Neural progenitor cell (in vitro differentiated cells): ENCODE measurements around the gene ERBB4. TPM values are rescaled to one million over a fixed set of nuclear protein-coding genes. Genes with fewer than 3 reads are reported as not detected.
A peak's percentile ranks its signal among the peaks of the same experiment; 100 is the strongest.

ENCODE experiments used
- DNase-seq: peaks from one replicate; pipeline ENCODE4 v3.0.0-alpha.2; 2016; ENCODE audit warnings: low spot score
- H2AFZ ChIP-seq: fragments of 200-600 bp; sonication (generic); replicated peaks from 2 replicates; pipeline ENCODE4 v1.6.1; 2016; ENCODE audit warnings: antibody characterized with exemption
- H3F3A ChIP-seq: fragments of 200-600 bp; sonication (generic); 2 replicates; pipeline ENCODE4 v1.6.1; 2016; ENCODE audit warnings: antibody characterized with exemption, low read depth
- H3K27ac ChIP-seq: fragments of 200-600 bp; sonication (generic); 2 replicates; pipeline ENCODE4 v1.5.1; 2016; ENCODE audit warnings: mild to moderate bottlenecking
- H3K27me3 ChIP-seq: fragments of 200-600 bp; sonication (generic); 2 replicates; pipeline ENCODE4 v1.6.1; 2016; ENCODE audit warnings: mild to moderate bottlenecking, moderate library complexity
- H3K36me3 ChIP-seq: fragments of 200-600 bp; sonication (generic); 2 replicates; pipeline ENCODE4 v1.5.1; 2016
- H3K4me1 ChIP-seq: fragments of 200-600 bp; sonication (generic); 2 replicates; pipeline ENCODE4 v1.6.1; 2016; ENCODE audit warnings: mixed run types
- H3K4me2 ChIP-seq: fragments of 200-600 bp; sonication (generic); 2 replicates; pipeline ENCODE4 v1.6.1; 2016
- H3K4me3 ChIP-seq: fragments of 200-600 bp; sonication (generic); 2 replicates; pipeline ENCODE4 v1.5.1; 2016
- H3K79me2 ChIP-seq: fragments of 200-600 bp; sonication (generic); 2 replicates; pipeline ENCODE4 v1.6.1; 2016; ENCODE audit warnings: low read depth
- H3K9ac ChIP-seq: fragments of 200-600 bp; sonication (generic); 2 replicates; pipeline ENCODE4 v1.6.1; 2016
- H3K9me3 ChIP-seq: fragments of 200-600 bp; sonication (generic); 2 replicates; pipeline ENCODE4 v1.5.1; 2016; ENCODE audit warnings: low read depth
- H4K20me1 ChIP-seq: fragments of 200-600 bp; sonication (generic); 2 replicates; pipeline ENCODE4 v1.6.1; 2016; ENCODE audit warnings: low read depth
- H3K27ac Mint-ChIP-seq: 3 replicates; pipeline ENCODE4 v1.8.0; 2021; ENCODE audit warnings: mixed read lengths
- H3K27me3 Mint-ChIP-seq: 2 replicates; pipeline ENCODE4 v1.8.0; 2022; ENCODE audit warnings: low read depth, mild to moderate bottlenecking, inconsistent platforms, moderate library complexity, mixed read lengths; ENCODE audit not compliant: insufficient read depth
- H3K36me3 Mint-ChIP-seq: 3 replicates; pipeline ENCODE4 v1.8.0; 2021; ENCODE audit warnings: mixed read lengths
- H3K4me1 Mint-ChIP-seq: 3 replicates; pipeline ENCODE4 v1.8.0; 2021; ENCODE audit warnings: mixed read lengths
- H3K4me3 Mint-ChIP-seq: 3 replicates; pipeline ENCODE4 v1.8.0; 2021; ENCODE audit warnings: mild to moderate bottlenecking, moderate library complexity, mixed read lengths
- H3K9me3 Mint-ChIP-seq: 3 replicates; pipeline ENCODE4 v1.8.0; 2020; ENCODE audit warnings: mixed read lengths
- EZH2 ChIP-seq: fragments of 200-600 bp; sonication (generic); IDR thresholded peaks from 2 replicates; pipeline ENCODE4 v1.6.1; 2017; ENCODE audit warnings: antibody characterized with exemption, mild to moderate bottlenecking, moderate library complexity
- EZH2phosphoT487 ChIP-seq: fragments of 200-600 bp; sonication (generic); IDR thresholded peaks from 2 replicates; pipeline ENCODE4 v1.6.1; 2017; ENCODE audit warnings: antibody characterized with exemption
- total RNA-seq: library from RNA; depleted of rRNA; stranded (reverse); fragments of >200 nt; gene quantifications from 2 replicates; pipeline ENCODE4 v1.2.3, GENCODE V29; 2015; ENCODE audit warnings: low replicate concordance
- TF ChIP-seq, protein P1 (sequence below): fragments of 200-600 bp; sonication (generic); IDR thresholded peaks from 2 replicates; pipeline ENCODE4 v1.5.1; 2017; ENCODE audit warnings: antibody characterized with exemption, mild to moderate bottlenecking

Gene ERBB4
- total RNA-seq, 1 donor from 2014 or later: 1.5 TPM

GRCh38 chr2:211631503-211631902 is 907.1 kb downstream of the ERBB4 start:
- H3K36me3 Mint-ChIP-seq: peaks cover 27% of the 10 kb centered on the region

GRCh38 chr2:211623096-211623495 is 915.5 kb downstream of the ERBB4 start:
- Mint-ChIP-seq H3K4me1 (peaks cover 5% of the 10 kb centered on the region), H3K27ac (no peak overlapping the region), H3K36me3 (peaks cover 31% of the 10 kb centered on the region), H3K27me3 (no peaks in the 10 kb centered on the region), H3K4me3 (no peak overlapping the region), H3K9me3 (peaks cover 10% of the 10 kb centered on the region)
- H4K20me1 ChIP-seq: no peaks in the 10 kb centered on the region
- DNase-seq: no peak
- H2AFZ ChIP-seq: no peak overlapping the region
- TF ChIP-seq EZH2phosphoT487: no peak
- TF ChIP-seq, protein P1, sequence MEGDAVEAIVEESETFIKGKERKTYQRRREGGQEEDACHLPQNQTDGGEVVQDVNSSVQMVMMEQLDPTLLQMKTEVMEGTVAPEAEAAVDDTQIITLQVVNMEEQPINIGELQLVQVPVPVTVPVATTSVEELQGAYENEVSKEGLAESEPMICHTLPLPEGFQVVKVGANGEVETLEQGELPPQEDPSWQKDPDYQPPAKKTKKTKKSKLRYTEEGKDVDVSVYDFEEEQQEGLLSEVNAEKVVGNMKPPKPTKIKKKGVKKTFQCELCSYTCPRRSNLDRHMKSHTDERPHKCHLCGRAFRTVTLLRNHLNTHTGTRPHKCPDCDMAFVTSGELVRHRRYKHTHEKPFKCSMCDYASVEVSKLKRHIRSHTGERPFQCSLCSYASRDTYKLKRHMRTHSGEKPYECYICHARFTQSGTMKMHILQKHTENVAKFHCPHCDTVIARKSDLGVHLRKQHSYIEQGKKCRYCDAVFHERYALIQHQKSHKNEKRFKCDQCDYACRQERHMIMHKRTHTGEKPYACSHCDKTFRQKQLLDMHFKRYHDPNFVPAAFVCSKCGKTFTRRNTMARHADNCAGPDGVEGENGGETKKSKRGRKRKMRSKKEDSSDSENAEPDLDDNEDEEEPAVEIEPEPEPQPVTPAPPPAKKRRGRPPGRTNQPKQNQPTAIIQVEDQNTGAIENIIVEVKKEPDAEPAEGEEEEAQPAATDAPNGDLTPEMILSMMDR: no peak
- no peak for TF ChIP-seq EZH2
- H3K9ac ChIP-seq: no peak overlapping the region
- no peak overlapping the region for H3K27ac ChIP-seq
- H3K4me3 ChIP-seq: no peak overlapping the region
- H3K79me2 ChIP-seq: no peaks in the 10 kb centered on the region
- H3K4me1 ChIP-seq: no peaks in the 10 kb centered on the region
- no peaks in the 10 kb centered on the region for H3K9me3 ChIP-seq
- H3F3A ChIP-seq: no peaks in the 10 kb centered on the region
- H3K27me3 ChIP-seq: no peaks in the 10 kb centered on the region
- no peaks in the 10 kb centered on the region for H3K36me3 ChIP-seq
- H3K4me2 ChIP-seq: no peak overlapping the region

More at GRCh38 chr2:211631503-211631902, 907.1 kb downstream of the ERBB4 start:
- Mint-ChIP-seq H3K4me3 (no peak overlapping the region), H3K4me1 (no peaks in the 10 kb centered on the region), H3K9me3 (peaks cover 26% of the 10 kb centered on the region), H3K27ac (no peak overlapping the region), H3K27me3 (no peaks in the 10 kb centered on the region)
- Histone ChIP-seq H3K4me3 (no peak overlapping the region), H3F3A (no peaks in the 10 kb centered on the region), H2AFZ (peak overlapping the region; percentile 10), H4K20me1 (no peaks in the 10 kb centered on the region), H3K9ac (no peak overlapping the region), H3K27me3 (no peaks in the 10 kb centered on the region), H3K36me3 (no peaks in the 10 kb centered on the region), H3K9me3 (no peaks in the 10 kb centered on the region), H3K27ac (no peak overlapping the region), H3K4me1 (no peaks in the 10 kb centered on the region), H3K79me2 (no peaks in the 10 kb centered on the region), H3K4me2 (no peak overlapping the region)
- no peak for DNase-seq
- no peak for TF ChIP-seq EZH2
- no peak for TF ChIP-seq EZH2phosphoT487
- TF ChIP-seq, protein P1: no peak

DNA sequence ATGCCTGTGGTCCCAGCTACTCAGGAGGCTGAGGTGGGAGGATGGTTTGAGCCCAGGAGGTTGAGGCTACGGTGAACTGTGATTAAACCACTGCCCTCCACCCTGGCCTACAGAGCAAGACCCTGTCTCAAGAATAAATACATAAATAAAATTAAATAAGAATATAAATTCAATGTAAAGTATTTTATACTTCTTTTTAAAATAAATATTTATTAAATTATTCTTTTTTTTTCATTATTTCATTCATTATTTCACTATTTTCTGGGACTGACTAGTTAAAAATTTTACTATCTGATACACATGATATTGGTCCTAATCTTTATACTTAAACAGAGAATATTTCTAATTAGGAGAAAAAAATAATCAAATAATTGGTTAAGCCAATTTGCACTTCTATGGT is 917.6 kb downstream of the ERBB4 start:
- Histone ChIP-seq H2AFZ (no peak overlapping the region), H3K27ac (no peak overlapping the region), H3K27me3 (no peaks in the 10 kb centered on the region), H3K4me1 (no peaks in the 10 kb centered on the region), H3F3A (no peaks in the 10 kb centered on the region), H4K20me1 (no peaks in the 10 kb centered on the region), H3K9me3 (no peaks in the 10 kb centered on the region), H3K4me2 (no peak overlapping the region), H3K4me3 (no peak overlapping the region), H3K36me3 (no peaks in the 10 kb centered on the region), H3K79me2 (no peaks in the 10 kb centered on the region), H3K9ac (no peak overlapping the region)
- Mint-ChIP-seq H3K36me3 (peaks cover 31% of the 10 kb centered on the region), H3K27ac (no peak overlapping the region), H3K4me3 (no peak overlapping the region), H3K4me1 (peaks cover 25% of the 10 kb centered on the region), H3K9me3 (peaks cover 7% of the 10 kb centered on the region), H3K27me3 (no peaks in the 10 kb centered on the region)
- no peak for TF ChIP-seq EZH2
- TF ChIP-seq, protein P1: no peak
- no peak for TF ChIP-seq EZH2phosphoT487
- no peak for DNase-seq
